Spleen (tissue), 11 donors: Measurements from ENCODE around the gene PCYT1A. TPM values are rescaled to one million over a fixed set of nuclear protein-coding genes. Genes with fewer than 3 reads are reported as not detected.
A peak's percentile ranks its signal among the peaks of the same experiment; 100 is the strongest.

Experiments
- DNase-seq: peaks from one replicate; pipeline ENCODE4 v3.0.0-alpha.2; 2020
- H3K27ac ChIP-seq, 8 donors: fragments of 200-600 bp; sonication (generic) in 7 of 8; 1 replicate in 4 of 8; 2 replicates in 4 of 8; pipeline versions ENCODE4 v1.5.0 to v1.8.0; 2016 to 2021; ENCODE audit warnings: inconsistent platforms in 4 of 8, mild to moderate bottlenecking in 4 of 8, moderate library complexity in 1 of 8
- H3K27me3 ChIP-seq, 7 donors: fragments of 200-600 bp; sonication (generic) in 6 of 7; replicated peaks in 1 of 7; 1 replicate in 4 of 7; 2 replicates in 3 of 7; pipeline versions ENCODE4 v1.5.0 to v1.8.0; 2016 to 2021; ENCODE audit warnings: inconsistent platforms in 3 of 7, mild to moderate bottlenecking in 1 of 7
- H3K36me3 ChIP-seq, 6 donors: fragments of 200-600 bp; sonication (generic) in 5 of 6; 1 replicate in 4 of 6; 2 replicates in 2 of 6; pipeline versions ENCODE4 v1.5.0 to v1.8.0; 2016 to 2021; ENCODE audit warnings: inconsistent platforms in 2 of 6
- H3K4me1 ChIP-seq, 6 donors: fragments of 200-600 bp; sonication (generic) in 5 of 6; 1 replicate in 3 of 6; 2 replicates in 3 of 6; pipeline versions ENCODE4 v1.5.0 to v1.8.0; 2016 to 2021; ENCODE audit warnings: inconsistent platforms in 3 of 6
- H3K4me3 ChIP-seq, 8 donors: fragments of 200-600 bp; sonication (generic) in 7 of 8; 1 replicate in 4 of 8; 2 replicates in 4 of 8; pipeline versions ENCODE4 v1.5.0 to v1.8.0; 2016 to 2021; ENCODE audit warnings: inconsistent platforms in 4 of 8, mild to moderate bottlenecking in 4 of 8, moderate library complexity in 2 of 8
- H3K9me3 ChIP-seq, 8 donors: fragments of 200-600 bp; sonication (generic) in 7 of 8; 1 replicate in 4 of 8; 2 replicates in 4 of 8; pipeline versions ENCODE4 v1.5.0 to v1.8.0; 2016 to 2021; ENCODE audit warnings: inconsistent platforms in 4 of 8
- POLR2A ChIP-seq, 3 donors: fragments of 450-650 bp; IDR thresholded peaks; one replicate each; pipeline ENCODE4 v1.5.1; 2017; ENCODE audit warnings: antibody characterized with exemption in 3 of 3, mild to moderate bottlenecking in 1 of 3
- POLR2AphosphoS5 ChIP-seq, 3 donors: sonication (generic); formaldehyde crosslinking; IDR thresholded peaks; one replicate each; pipeline ENCODE4 v1.5.1; 2017; ENCODE audit warnings: antibody characterized with exemption in 3 of 3
- whole genome bisulfite sequencing, 5 donors: extraction: QIAGEN DNeasy Blood & Tissue Kit in 3 of 5; methylation state at CpG; one replicate each; pipeline versions ENCODE4 v1.1.5 to v1.1.7; 2013 to 2018; 5-methylcytosine and 5-hydroxymethylcytosine counted together
- intact Hi-C: fragments of 100-400 bp; cut with DNase I; formaldehyde crosslinking; loops from one replicate; pipeline ENCODE4 v1.15.0; 2023; ENCODE audit warnings: low total_unique reads
- polyA plus RNA-seq, 3 donors: library from polyadenylated mRNA; stranded (reverse); fragments of 200-250 nt; gene quantifications; one replicate each; pipeline ENCODE4 v1.2.1, GENCODE V29; 2013
- total RNA-seq, 7 donors: library from RNA; depleted of rRNA in 3 of 7; stranded (reverse); fragments of >200 nt in 3 of 7; fragmentation: NEBNext Ultra II Directional in 4 of 7; extraction: Animal tissue kit (Norgen Biotek cat#: 25700) in 4 of 7; gene quantifications; one replicate each; pipeline versions ENCODE4 v1.1.0 to v1.2.1, GENCODE V29; 2016 to 2021
- TF ChIP-seq, protein P1 (sequence below), 11 experiments: fragments of 200-600 bp in 7 of 11; fragments of 450-650 bp in 4 of 11; sonication (generic) in 4 of 11; IDR thresholded peaks in 8 of 11; conservative IDR thresholded peaks in 3 of 11; 1 replicate in 7 of 11; 2 replicates in 4 of 11; pipeline versions ENCODE4 v1.4.0 to v1.8.0; 2016 to 2021; ENCODE audit warnings: antibody characterized with exemption in 11 of 11, inconsistent platforms in 4 of 11, mild to moderate bottlenecking in 1 of 11
- donor health status: healthy with polysubstance abuse.
- donor health status: DM: no; HTN: no; CAD: no; lungs with moderate emphysema.
- donor health status: DM: no; HTN: no; CAD: no.
- donor health status: Bipolar disorder and iron deficiency.
- donor health status: healthy.
- donor health status: DM: no; HTN: no; CAD: no.
- donor health status: DM: yes; HTN: yes; CAD: no.

Gene PCYT1A
- total and polyA plus RNA-seq, 10 donors = 10.6 to 128 (median 90.3) TPM

DNA sequence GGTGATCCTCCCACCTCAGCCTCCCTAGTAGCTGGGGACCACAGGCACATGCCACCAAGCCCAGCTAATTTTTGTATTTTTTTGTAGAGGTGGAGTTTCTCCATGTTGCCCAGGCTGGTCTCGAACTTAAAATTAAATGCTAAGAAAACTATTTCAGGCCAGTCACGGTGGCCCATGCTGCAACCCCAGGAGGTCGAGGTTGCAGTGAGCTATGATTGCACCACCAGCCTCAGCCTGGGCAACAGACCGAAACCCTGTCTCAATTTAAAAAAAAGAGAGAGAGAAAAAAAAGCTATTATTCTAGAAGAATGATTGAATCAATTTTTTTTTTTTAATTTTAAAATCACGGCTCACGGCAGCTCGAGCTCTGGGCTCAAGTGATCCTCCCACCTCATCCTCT, 66.5 kb downstream of the PCYT1A start:
- no peak for DNase-seq
- 54 to 83% (median 70%) methylated on average over 7 of the region's 7 CpGs for WGBS, 5 donors
- Histone ChIP-seq H3K27me3 (no peaks in the 10 kb centered on the region), H3K9me3 (no peaks in the 10 kb centered on the region), H3K27ac (peak overlapping the region in 7 of 8 donors; percentile 55 to 91 (median 85)), H3K36me3 (no peaks in the 10 kb centered on the region), H3K4me3 (peak overlapping the region in 1 of 8 donors; percentile 69), H3K4me1 (peaks cover 9 to 44% (median 18%) of the 10 kb centered on the region in 6 donors)
- no peak for TF ChIP-seq POLR2AphosphoS5 (IDR thresholded peaks at IDR 0.05)
- TF ChIP-seq POLR2A (IDR thresholded peaks at IDR 0.05) = no peak
- TF ChIP-seq, protein P1, sequence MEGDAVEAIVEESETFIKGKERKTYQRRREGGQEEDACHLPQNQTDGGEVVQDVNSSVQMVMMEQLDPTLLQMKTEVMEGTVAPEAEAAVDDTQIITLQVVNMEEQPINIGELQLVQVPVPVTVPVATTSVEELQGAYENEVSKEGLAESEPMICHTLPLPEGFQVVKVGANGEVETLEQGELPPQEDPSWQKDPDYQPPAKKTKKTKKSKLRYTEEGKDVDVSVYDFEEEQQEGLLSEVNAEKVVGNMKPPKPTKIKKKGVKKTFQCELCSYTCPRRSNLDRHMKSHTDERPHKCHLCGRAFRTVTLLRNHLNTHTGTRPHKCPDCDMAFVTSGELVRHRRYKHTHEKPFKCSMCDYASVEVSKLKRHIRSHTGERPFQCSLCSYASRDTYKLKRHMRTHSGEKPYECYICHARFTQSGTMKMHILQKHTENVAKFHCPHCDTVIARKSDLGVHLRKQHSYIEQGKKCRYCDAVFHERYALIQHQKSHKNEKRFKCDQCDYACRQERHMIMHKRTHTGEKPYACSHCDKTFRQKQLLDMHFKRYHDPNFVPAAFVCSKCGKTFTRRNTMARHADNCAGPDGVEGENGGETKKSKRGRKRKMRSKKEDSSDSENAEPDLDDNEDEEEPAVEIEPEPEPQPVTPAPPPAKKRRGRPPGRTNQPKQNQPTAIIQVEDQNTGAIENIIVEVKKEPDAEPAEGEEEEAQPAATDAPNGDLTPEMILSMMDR (IDR thresholded peaks at IDR 0.05 in 8 of 11, conservative IDR thresholded peaks at IDR 0.05 in 3 of 11) = no peak
- intact Hi-C loops = no loop called here

DNA sequence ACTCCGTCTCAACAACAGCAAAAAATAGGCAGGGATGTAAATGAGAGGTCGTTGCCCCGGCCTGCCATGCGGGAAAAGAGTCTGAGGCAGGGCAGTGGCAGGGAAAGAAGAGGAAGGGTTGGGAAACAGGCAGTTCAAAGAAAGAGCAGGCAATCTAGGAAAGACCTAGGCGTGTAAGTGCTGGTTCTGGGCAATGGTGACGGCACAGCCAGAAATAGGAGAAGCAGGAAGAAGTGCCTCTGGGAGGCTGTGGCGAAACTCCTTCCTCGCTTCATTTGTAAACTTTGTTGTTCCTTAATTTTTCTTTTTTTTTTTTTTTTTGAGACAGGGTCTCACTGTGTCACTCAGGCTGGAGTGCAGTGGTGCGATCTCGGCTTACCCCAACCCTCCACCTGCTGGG, 66.9 kb downstream of the PCYT1A start:
- intact Hi-C loops = no loop called here
- WGBS, 5 donors = 56 to 74% (median 63%) methylated on average over 10 of the region's 10 CpGs
- TF ChIP-seq POLR2A (IDR thresholded peaks at IDR 0.05) (no peak), POLR2AphosphoS5 (IDR thresholded peaks at IDR 0.05) (peak in 1 of 3 donors; percentile 50)
- TF ChIP-seq, protein P1 (IDR thresholded peaks at IDR 0.05 in 8 of 11, conservative IDR thresholded peaks at IDR 0.05 in 3 of 11) = no peak
- Histone ChIP-seq H3K27ac (peak overlapping the region in 7 of 8 donors; percentile 67 to 91 (median 85)), H3K9me3 (no peaks in the 10 kb centered on the region), H3K27me3 (no peaks in the 10 kb centered on the region), H3K4me3 (peak overlapping the region in 1 of 8 donors; percentile 69), H3K36me3 (no peaks in the 10 kb centered on the region), H3K4me1 (peaks cover 9 to 44% (median 18%) of the 10 kb centered on the region in 6 donors)
- no peak for DNase-seq

DNA sequence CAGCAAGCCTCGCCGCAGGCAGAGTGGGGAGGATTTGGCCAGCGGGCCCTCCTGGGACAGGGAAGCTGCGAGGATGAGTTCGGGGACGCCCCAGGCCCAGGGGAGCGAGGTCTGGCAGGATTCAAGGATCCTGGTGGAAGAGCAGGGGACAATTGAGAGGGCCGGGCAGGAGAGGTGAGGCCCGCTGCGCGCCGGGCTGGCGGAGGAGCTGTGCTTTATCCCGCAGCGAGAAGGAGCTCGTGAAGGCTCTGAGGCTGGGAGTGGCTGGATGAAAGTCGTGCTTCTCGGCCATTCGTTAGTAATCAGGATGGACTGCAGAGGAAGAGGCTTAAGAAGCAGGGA, 67.6 kb downstream of the PCYT1A start:
- peak in 1 of 3 donors; percentile 57 for TF ChIP-seq POLR2AphosphoS5 (IDR thresholded peaks at IDR 0.05)
- TF ChIP-seq POLR2A (IDR thresholded peaks at IDR 0.05) = no peak
- H3K4me3 ChIP-seq = peak overlapping the region in 6 of 8 donors; percentile 33 to 69 (median 40)
- H3K9me3 ChIP-seq = no peaks in the 10 kb centered on the region
- 55 to 85% (median 70%) methylated on average over 19 of the region's 19 CpGs for WGBS, 5 donors
- intact Hi-C loops = no loop called here
- peak overlapping the region in 7 of 8 donors; percentile 67 to 91 (median 85) for H3K27ac ChIP-seq
- no peak for DNase-seq
- no peaks in the 10 kb centered on the region for H3K36me3 ChIP-seq
- no peaks in the 10 kb centered on the region for H3K27me3 ChIP-seq
- peaks cover 9 to 44% (median 18%) of the 10 kb centered on the region in 6 donors for H3K4me1 ChIP-seq

DNA sequence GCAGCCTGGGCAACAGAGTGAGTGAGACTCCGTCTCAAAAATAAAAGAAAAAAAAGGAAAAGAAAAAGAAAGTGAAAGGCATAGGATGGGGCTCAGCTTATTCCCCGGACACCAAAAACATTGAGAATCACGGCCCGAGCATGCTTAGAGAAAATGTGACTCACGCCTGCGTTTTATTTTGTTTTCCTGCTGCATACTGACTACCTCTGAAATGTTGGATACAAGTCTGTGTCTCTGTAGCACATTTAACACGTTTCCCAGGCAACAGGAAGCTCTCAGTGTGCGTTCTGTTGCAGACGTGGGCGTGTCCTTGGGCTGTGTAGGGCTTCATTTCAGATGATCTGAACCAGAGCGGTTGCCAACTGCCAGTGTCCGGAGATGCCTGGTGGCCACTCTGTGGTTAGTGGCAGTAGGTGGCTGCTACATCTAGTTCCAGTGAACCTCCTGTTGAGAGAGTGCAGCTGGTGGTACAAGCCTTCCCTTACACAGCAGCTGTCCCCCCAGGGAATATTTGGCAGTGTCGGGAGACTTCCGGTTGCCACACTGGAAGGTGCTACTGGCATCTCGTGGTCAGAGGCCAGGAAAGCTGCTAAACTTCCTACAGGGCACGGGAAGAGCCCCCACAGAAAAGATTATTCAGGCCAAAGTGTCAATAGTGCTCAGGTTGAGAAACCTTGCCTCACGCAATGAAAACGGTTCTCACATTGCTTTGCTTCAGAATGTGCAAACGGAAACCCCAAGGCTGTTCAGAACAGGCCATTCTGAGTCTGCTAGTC, 68.1 kb downstream of the PCYT1A start:
- Histone ChIP-seq H3K36me3 (no peaks in the 10 kb centered on the region), H3K9me3 (no peaks in the 10 kb centered on the region), H3K4me1 (peaks cover 9 to 44% (median 18%) of the 10 kb centered on the region in 6 donors), H3K27ac (peak overlapping the region in 7 of 8 donors; percentile 67 to 91 (median 85)), H3K4me3 (peak overlapping the region; percentile 16 to 69 (median 38)), H3K27me3 (no peaks in the 10 kb centered on the region)
- DNase-seq = peak; percentile 91
- 4 to 10% (median 7%) methylated on average over 15 to 19 of the region's 19 CpGs for WGBS, 5 donors
- TF ChIP-seq POLR2A (IDR thresholded peaks at IDR 0.05) (no peak), POLR2AphosphoS5 (IDR thresholded peaks at IDR 0.05) (peak in 2 of 3 donors; percentile 22 to 25)
- intact Hi-C loops = no loop called here

DNA sequence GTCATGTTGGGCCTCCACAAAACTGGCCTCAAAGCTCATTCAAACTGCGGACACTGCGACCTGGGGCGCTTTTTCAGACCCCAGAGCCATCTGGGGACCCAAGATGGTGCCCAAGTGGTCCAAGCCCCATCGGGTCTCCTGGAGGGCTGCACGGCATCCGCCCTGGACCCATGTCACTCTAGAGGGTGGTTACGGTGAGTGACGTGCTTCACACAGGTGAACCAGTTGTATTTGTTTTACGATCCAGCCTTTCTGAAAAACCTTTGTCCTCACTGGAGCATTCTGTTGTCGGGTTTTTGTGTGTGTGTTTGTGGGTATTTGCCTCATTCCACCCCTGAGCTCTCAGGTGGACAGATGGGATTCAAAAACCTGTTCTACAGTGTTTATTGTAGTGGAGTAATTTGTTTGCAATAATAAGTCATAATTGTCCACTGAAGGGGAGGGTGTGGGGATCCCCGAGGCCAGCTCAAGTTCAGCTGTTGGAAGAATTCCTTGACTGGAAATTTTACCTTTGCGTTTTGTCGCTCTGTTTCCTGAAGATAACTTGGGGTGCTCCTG, 69.3 kb downstream of the PCYT1A start:
- intact Hi-C loops = no loop called here
- 89 to 98% (median 93%) methylated on average over 11 to 13 of the region's 13 CpGs for WGBS, 5 donors
- peak overlapping the region in 5 of 8 donors; percentile 71 to 91 (median 88) for H3K27ac ChIP-seq

More for the DNA sequence above, 69.3 kb downstream of the PCYT1A start:
- H3K4me1 ChIP-seq = peaks cover 9 to 39% (median 18%) of the 10 kb centered on the region in 6 donors
- no peak for TF ChIP-seq POLR2A (IDR thresholded peaks at IDR 0.05)
- TF ChIP-seq, protein P1 (IDR thresholded peaks at IDR 0.05 in 8 of 11, conservative IDR thresholded peaks at IDR 0.05 in 3 of 11) = no peak
- TF ChIP-seq POLR2AphosphoS5 (IDR thresholded peaks at IDR 0.05) = no peak
- no peaks in the 10 kb centered on the region for H3K36me3 ChIP-seq
- no peaks in the 10 kb centered on the region for H3K27me3 ChIP-seq
- peak overlapping the region in 1 of 8 donors; percentile 69 for H3K4me3 ChIP-seq
- H3K9me3 ChIP-seq = no peaks in the 10 kb centered on the region
- DNase-seq = peak; percentile 66
